Tibial artery (tissue), 4 donors: Measurements from ENCODE around the gene MGAT4A.
"Not testable (repeated sequence)": the region's sequence is repeated elsewhere in the genome, so short reads cannot be mapped to it uniquely, and the experiment has no call there.

Experiments used
- DNase-seq, 2 donors: peaks; one replicate each; pipeline ENCODE4 v3.0.0-alpha.2; 2019
- H3K27ac ChIP-seq, 2 donors: fragments of 200-600 bp; sonication (generic) in 1 of 2; 1 replicate in 1 of 2; 2 replicates in 1 of 2; pipeline ENCODE4 v1.5.1; 2018 to 2019; ENCODE audit warnings: mild to moderate bottlenecking in 1 of 2
- H3K27me3 ChIP-seq, 2 donors: fragments of 200-600 bp; sonication (generic) in 1 of 2; one replicate each; pipeline versions ENCODE4 v1.5.1 to v1.6.0; 2016 to 2019
- H3K36me3 ChIP-seq, 3 donors: fragments of 200-600 bp; sonication (generic) in 2 of 3; one replicate each; pipeline ENCODE4 v1.5.1; 2016 to 2019; ENCODE audit warnings: mild to moderate bottlenecking in 2 of 3
- H3K4me1 ChIP-seq, 4 donors: fragments of 200-600 bp; sonication (generic) in 2 of 4; 1 replicate in 3 of 4; 2 replicates in 1 of 4; pipeline ENCODE4 v1.5.1; 2016 to 2019
- H3K4me3 ChIP-seq, 2 donors: fragments of 200-600 bp; sonication (generic) in 1 of 2; 1 replicate in 1 of 2; 2 replicates in 1 of 2; pipeline ENCODE4 v1.5.1; 2018 to 2019; ENCODE audit warnings: mild to moderate bottlenecking in 2 of 2
- H3K9me3 ChIP-seq, 3 donors: fragments of 200-600 bp; sonication (generic) in 1 of 3; one replicate each; pipeline ENCODE4 v1.5.1; 2016 to 2019
- intact Hi-C: fragments of 100-400 bp; cut with DNase I; formaldehyde crosslinking; loops from one replicate; pipeline ENCODE4 v1.15.0; 2023; ENCODE audit warnings: low total_unique reads
- TF ChIP-seq, protein P1 (sequence below), 2 experiments: fragments of 200-600 bp in 1 of 2; fragments of 450-650 bp in 1 of 2; IDR thresholded peaks; one replicate each; pipeline ENCODE4 v1.5.1; 2017 to 2019; ENCODE audit warnings: antibody characterized with exemption in 2 of 2, mild to moderate bottlenecking in 1 of 2, moderate library complexity in 1 of 2

MGAT4A gene

DNA sequence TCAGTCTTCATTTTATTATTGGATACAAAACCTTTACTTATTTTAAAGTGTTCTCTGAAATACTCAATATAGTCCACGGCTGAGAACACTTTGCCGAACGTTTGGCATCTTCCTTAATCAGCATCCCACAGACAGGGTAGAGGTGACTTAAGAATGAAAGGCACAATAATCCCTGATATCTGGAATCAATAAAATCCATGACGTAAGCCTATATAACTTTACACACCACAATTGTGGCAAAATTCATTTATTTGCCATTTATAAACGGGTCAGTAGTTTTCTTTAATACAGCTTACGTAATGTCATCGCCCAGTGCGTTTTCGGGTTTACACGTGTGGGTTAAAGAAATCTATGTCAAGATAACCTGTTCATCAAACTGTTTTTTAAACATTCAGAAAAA lies 1.3 kb downstream of the MGAT4A start:
- Histone ChIP-seq H3K27me3 (no peaks in the 10 kb centered on the region), H3K27ac (peak overlapping the region; percentile 83 to 85), H3K4me1 (peaks cover 0 to 53% (median 23%) of the 10 kb centered on the region in 4 donors), H3K36me3 (no peaks in the 10 kb centered on the region), H3K9me3 (no peaks in the 10 kb centered on the region), H3K4me3 (peak overlapping the region; percentile 93 to 94)
- no peak for DNase-seq
- intact Hi-C loops, result loop anchor here (5.0 to 10.0 kb wide), 2 partner anchors 95 to 117 kb away; no protein-coding TSS in a partner anchor
- TF ChIP-seq, protein P1, sequence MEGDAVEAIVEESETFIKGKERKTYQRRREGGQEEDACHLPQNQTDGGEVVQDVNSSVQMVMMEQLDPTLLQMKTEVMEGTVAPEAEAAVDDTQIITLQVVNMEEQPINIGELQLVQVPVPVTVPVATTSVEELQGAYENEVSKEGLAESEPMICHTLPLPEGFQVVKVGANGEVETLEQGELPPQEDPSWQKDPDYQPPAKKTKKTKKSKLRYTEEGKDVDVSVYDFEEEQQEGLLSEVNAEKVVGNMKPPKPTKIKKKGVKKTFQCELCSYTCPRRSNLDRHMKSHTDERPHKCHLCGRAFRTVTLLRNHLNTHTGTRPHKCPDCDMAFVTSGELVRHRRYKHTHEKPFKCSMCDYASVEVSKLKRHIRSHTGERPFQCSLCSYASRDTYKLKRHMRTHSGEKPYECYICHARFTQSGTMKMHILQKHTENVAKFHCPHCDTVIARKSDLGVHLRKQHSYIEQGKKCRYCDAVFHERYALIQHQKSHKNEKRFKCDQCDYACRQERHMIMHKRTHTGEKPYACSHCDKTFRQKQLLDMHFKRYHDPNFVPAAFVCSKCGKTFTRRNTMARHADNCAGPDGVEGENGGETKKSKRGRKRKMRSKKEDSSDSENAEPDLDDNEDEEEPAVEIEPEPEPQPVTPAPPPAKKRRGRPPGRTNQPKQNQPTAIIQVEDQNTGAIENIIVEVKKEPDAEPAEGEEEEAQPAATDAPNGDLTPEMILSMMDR (IDR thresholded peaks at IDR 0.05), result no peak

DNA sequence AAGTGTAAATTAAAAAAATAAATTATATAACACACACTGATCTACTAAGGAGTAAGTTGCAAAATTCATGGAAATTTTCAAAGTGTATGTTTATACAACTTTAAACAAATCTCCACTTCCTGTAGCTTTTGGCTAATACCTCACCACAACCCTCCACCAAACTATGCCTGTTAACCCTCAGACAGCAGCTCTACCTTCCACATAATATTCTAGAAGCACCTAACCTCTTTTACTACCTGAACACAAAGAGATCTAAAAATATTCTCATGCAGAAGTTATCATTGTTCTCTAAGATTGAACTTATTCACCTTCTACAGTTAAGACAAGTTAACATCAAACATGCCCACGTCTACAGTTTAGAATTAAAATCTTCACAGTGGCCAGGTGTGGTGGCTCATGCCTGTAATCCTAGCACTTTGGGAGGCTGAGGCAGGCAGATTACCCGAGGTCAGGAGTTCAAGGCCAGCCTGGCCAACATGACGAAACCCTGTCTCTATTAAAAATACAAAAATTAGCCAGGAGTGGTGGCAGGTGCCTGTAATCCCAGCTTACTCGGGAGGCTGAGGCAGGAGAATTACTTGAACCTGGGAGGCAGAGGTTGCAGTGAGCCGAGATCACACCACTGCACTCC lies 2.7 kb downstream of the MGAT4A start:
- not testable (repeated sequence) for H3K4me3 ChIP-seq, H3K9me3 ChIP-seq, DNase-seq, H3K36me3 ChIP-seq, H3K27me3 ChIP-seq
- H3K4me1 ChIP-seq, result peaks cover 0 to 54% (median 23%) of the 10 kb centered on the region in 4 donors
- intact Hi-C loops, result loop anchor here (5.0 kb wide), 1 partner anchor 116 kb away; no protein-coding TSS in a partner anchor
- H3K27ac ChIP-seq, result peak overlapping the region in 1 of 2 donors; percentile 45

DNA sequence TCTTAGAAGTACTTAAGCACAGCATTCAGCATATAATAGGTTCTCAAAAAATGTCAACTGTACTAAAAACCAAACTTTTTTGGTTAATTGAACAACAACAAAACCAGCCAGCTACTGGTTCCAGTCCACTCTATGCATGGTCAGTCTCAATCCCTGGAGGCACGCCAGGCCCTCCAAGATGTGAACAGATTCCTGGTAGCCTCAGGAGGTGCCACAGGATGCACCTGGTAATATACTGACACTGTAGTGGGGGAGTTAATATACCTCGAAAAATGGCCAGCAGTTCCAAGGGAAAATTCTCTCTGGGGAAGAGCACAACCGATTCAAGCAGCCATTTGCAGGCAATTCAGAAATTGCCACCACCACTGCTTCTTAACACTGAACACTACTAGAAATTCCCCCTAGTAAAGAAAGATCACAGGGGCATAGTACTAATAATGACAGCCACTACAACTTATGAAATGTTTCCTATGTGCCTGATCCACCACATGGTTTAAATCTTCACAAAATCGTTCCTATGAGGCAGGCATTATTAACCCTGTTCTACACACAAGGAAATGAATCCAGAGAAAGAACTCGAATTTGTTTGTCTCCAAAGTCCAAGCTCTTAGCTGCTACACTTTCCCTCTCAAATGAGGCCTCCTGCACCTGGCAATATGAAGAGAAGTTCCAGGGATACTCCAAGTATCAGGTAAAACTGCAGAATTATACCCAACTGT lies 3.4 kb downstream of the MGAT4A start:
- Histone ChIP-seq H3K4me1 (peaks cover 0 to 54% (median 23%) of the 10 kb centered on the region in 4 donors), H3K4me3 (no peak overlapping the region), H3K27ac (peak overlapping the region in 1 of 2 donors; percentile 45), H3K36me3 (peaks cover 0 to 4% (median 0%) of the 10 kb centered on the region in 3 donors), H3K27me3 (no peaks in the 10 kb centered on the region), H3K9me3 (no peaks in the 10 kb centered on the region)
- DNase-seq, result no peak
- intact Hi-C loops, result loop anchor here (5.0 kb wide), 1 partner anchor 115 kb away; no protein-coding TSS in a partner anchor
- TF ChIP-seq, protein P1 (IDR thresholded peaks at IDR 0.05), result no peak

DNA sequence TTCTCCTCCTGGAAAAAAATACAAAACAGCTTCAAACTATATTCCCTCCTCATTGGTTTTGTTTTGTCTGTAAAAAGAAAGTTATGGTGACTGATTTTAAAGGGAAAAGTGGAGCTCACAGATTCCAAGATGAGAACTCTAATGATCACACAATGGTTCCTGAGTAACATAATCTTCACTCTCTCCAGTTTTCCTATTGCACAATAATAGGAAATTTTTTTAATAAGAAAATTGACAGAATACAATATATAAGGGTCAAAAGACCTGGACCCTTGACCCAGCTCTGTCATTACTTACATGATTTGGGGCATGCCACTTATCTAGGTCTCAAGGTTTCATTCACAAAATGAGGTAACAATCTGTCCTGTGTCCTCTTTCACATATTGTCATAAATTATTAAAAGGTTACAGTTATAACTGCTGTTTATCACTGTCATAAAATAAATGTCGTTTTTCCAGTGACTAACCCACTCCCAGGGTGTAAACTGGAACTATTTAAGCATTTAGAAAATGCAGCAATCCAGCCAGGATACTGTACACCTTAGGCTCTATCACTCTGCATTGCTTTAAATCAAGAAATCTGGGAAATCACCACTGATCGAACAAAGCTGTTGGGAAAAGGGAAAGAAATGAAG lies 4.1 kb downstream of the MGAT4A start:
- no peak overlapping the region for H3K4me3 ChIP-seq
- DNase-seq, result no peak
- H3K27ac ChIP-seq, result peak overlapping the region in 1 of 2 donors; percentile 45
- H3K36me3 ChIP-seq, result peaks cover 0 to 4% (median 0%) of the 10 kb centered on the region in 3 donors
- no peaks in the 10 kb centered on the region for H3K9me3 ChIP-seq
- H3K4me1 ChIP-seq, result peaks cover 0 to 51% (median 22%) of the 10 kb centered on the region in 4 donors
- no peaks in the 10 kb centered on the region for H3K27me3 ChIP-seq
- intact Hi-C loops, result loop anchor here (5.0 kb wide), 1 partner anchor 115 kb away; no protein-coding TSS in a partner anchor
- TF ChIP-seq, protein P1 (IDR thresholded peaks at IDR 0.05), result no peak

DNA sequence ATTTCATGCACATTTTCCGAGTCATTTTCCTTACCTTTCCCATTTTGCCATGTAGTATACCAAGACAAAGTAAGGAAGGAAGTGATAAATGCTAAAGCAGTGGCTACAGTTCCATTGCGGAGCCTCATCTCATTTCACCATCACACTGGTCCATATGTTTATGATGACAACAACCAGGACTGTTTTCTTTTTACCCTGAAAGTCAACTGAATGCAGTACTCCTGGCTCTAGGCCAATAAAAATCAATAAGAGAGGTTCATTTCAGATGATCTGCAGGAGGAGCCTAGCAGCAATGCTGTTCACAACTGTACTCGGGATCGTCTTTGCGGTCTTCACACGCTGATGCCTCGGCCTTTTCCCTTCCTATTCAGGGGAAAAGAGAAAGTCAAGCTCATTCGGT lies 4.7 kb downstream of the MGAT4A start:
- no peak overlapping the region for H3K4me3 ChIP-seq
- no peaks in the 10 kb centered on the region for H3K27me3 ChIP-seq
- H3K27ac ChIP-seq, result no peak overlapping the region
- peaks cover 0 to 4% (median 4%) of the 10 kb centered on the region in 3 donors for H3K36me3 ChIP-seq
- TF ChIP-seq, protein P1 (IDR thresholded peaks at IDR 0.05), result no peak
- intact Hi-C loops, result loop anchor here (5.0 kb wide), 1 partner anchor 114 kb away; no protein-coding TSS in a partner anchor
- H3K9me3 ChIP-seq, result no peaks in the 10 kb centered on the region
- peaks cover 0 to 48% (median 20%) of the 10 kb centered on the region in 4 donors for H3K4me1 ChIP-seq
- DNase-seq, result no peak
